Ovary (tissue), 9 donors: ENCODE measurements around the gene SLC25A42. TPM values are rescaled to one million over a fixed set of nuclear protein-coding genes. Genes with fewer than 3 reads are reported as not detected.

ENCODE experiments used
- DNase-seq, 5 donors: peaks; one replicate each; pipeline ENCODE4 v3.0.0-alpha.2; 2019 to 2020
- H3K27ac ChIP-seq, 2 donors: fragments of 200-600 bp; one replicate each; pipeline versions ENCODE4 v1.5.1 to v1.8.0; 2019 to 2022
- H3K27me3 ChIP-seq: fragments of 200-600 bp; one replicate; pipeline ENCODE4 v1.8.0; 2022
- H3K36me3 ChIP-seq: fragments of 200-600 bp; sonication (generic); one replicate; pipeline ENCODE4 v1.5.1; 2019
- H3K4me1 ChIP-seq: one replicate; pipeline ENCODE4 v1.8.1; 2013; ENCODE audit warnings: mild to moderate bottlenecking, moderate library complexity; ENCODE audit not compliant: insufficient read depth
- H3K4me3 ChIP-seq: fragments of 200-600 bp; sonication (generic); one replicate; pipeline ENCODE4 v1.5.1; 2017
- H3K9me3 ChIP-seq, 2 donors: fragments of 200-600 bp in 1 of 2; sonication (generic) in 1 of 2; one replicate each; pipeline versions ENCODE4 v1.5.1 to v1.8.1; 2013 to 2019; ENCODE audit warnings: mild to moderate bottlenecking in 1 of 2, moderate library complexity in 1 of 2
- EP300 ChIP-seq: sonication (generic); formaldehyde crosslinking; IDR thresholded peaks from one replicate; pipeline ENCODE4 v1.6.1; 2017; ENCODE audit warnings: antibody characterized with exemption
- POLR2A ChIP-seq: fragments of 450-650 bp; IDR thresholded peaks from one replicate; pipeline ENCODE4 v1.6.1; 2017; ENCODE audit warnings: antibody characterized with exemption, mild to moderate bottlenecking, moderate library complexity
- WGBS, 3 donors: extraction: QIAGEN DNeasy Blood & Tissue Kit in 1 of 3; methylation state at CpG; one replicate each; pipeline versions ENCODE4 v1.1.5 to v1.1.7; 2013 to 2017; 5-methylcytosine and 5-hydroxymethylcytosine counted together
- intact Hi-C, 4 donors: fragments of 100-400 bp; cut with DNase I; formaldehyde crosslinking; loops; one replicate each; pipeline versions ENCODE4 v1.11.0 to v1.15.1; 2022 to 2023
- polyA plus RNA-seq, 2 donors: library from polyadenylated mRNA; stranded (reverse); fragments of 200-250 nt in 1 of 2; fragments of 350-450 nt in 1 of 2; fragmentation: Illumina TruSeq in 1 of 2; extraction: RNeasy Lipid Tissue Mini Kit (QIAGEN cat#74804) in 1 of 2; gene quantifications; one replicate each; pipeline ENCODE4 v1.2.3, GENCODE V29; 2013 to 2014
- total RNA-seq, 7 donors: library from RNA; depleted of rRNA in 2 of 7; stranded (reverse); fragments of >200 nt in 2 of 7; fragmentation: NEBNext Ultra II Directional in 3 of 7; extraction: Animal tissue kit (Norgen Biotek cat#: 25700) in 3 of 7; gene quantifications; one replicate each; pipeline versions ENCODE4 v1.1.0 to v1.2.4, GENCODE V29; 2016 to 2023
- TF ChIP-seq, protein P1 (sequence below), 3 donors: fragments of 450-650 bp in 2 of 3; fragments of 200-600 bp in 1 of 3; IDR thresholded peaks; one replicate each; pipeline versions ENCODE4 v1.5.1 to v1.8.0; 2016 to 2022; ENCODE audit warnings: antibody characterized with exemption in 3 of 3, mild to moderate bottlenecking in 1 of 3
- donor health status: DM: no; HTN: no; CAD: no; lungs with moderate emphysema.
- donor health status: DM: no; HTN: no; CAD: no.
- donor health status: Bipolar disorder and iron deficiency.
- donor health status: DM: yes; HTN: yes; CAD: no.
- donor health status: DM: no; HTN: no; CAD: no.
- donor health status: DM: yes; HTN: yes; CAD: no.

Gene SLC25A42
- total and polyA plus RNA-seq, 9 donors: 6.5 to 34.3 (median 21.1) TPM

DNA sequence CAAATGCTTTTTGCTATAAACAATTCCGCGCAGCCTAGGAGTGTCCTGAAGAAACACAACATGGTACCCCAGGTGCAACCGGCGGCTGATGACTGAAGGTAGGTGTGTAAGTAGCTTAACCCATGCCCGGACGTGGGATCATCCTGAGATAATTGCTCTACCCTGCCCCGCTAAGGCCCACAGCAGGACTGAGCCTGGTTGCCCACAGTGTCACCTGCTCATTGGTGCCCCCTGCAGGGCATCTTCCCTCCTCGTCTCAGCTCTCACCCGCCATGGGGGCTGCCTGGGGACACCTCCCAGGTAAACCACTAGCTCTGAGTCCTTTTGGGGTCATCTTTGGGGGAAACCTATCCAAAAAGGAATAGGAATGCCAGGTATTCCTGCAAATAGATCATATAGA is 52.2 kb downstream of the SLC25A42 start:
- H3K4me1 ChIP-seq: no peaks in the 10 kb centered on the region
- no peak for DNase-seq
- no peak overlapping the region for H3K4me3 ChIP-seq
- no peaks in the 10 kb centered on the region for H3K9me3 ChIP-seq
- intact Hi-C loops: no loop called here
- H3K27me3 ChIP-seq: no peaks in the 10 kb centered on the region
- no peaks in the 10 kb centered on the region for H3K36me3 ChIP-seq
- TF ChIP-seq, protein P1, sequence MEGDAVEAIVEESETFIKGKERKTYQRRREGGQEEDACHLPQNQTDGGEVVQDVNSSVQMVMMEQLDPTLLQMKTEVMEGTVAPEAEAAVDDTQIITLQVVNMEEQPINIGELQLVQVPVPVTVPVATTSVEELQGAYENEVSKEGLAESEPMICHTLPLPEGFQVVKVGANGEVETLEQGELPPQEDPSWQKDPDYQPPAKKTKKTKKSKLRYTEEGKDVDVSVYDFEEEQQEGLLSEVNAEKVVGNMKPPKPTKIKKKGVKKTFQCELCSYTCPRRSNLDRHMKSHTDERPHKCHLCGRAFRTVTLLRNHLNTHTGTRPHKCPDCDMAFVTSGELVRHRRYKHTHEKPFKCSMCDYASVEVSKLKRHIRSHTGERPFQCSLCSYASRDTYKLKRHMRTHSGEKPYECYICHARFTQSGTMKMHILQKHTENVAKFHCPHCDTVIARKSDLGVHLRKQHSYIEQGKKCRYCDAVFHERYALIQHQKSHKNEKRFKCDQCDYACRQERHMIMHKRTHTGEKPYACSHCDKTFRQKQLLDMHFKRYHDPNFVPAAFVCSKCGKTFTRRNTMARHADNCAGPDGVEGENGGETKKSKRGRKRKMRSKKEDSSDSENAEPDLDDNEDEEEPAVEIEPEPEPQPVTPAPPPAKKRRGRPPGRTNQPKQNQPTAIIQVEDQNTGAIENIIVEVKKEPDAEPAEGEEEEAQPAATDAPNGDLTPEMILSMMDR (IDR thresholded peaks at IDR 0.05): no peak
- TF ChIP-seq POLR2A: no peak
- no peak for TF ChIP-seq EP300
- H3K27ac ChIP-seq: no peak overlapping the region
- 83 to 86% (median 84%) methylated on average over 9 of the region's 9 CpGs for WGBS, 3 donors

DNA sequence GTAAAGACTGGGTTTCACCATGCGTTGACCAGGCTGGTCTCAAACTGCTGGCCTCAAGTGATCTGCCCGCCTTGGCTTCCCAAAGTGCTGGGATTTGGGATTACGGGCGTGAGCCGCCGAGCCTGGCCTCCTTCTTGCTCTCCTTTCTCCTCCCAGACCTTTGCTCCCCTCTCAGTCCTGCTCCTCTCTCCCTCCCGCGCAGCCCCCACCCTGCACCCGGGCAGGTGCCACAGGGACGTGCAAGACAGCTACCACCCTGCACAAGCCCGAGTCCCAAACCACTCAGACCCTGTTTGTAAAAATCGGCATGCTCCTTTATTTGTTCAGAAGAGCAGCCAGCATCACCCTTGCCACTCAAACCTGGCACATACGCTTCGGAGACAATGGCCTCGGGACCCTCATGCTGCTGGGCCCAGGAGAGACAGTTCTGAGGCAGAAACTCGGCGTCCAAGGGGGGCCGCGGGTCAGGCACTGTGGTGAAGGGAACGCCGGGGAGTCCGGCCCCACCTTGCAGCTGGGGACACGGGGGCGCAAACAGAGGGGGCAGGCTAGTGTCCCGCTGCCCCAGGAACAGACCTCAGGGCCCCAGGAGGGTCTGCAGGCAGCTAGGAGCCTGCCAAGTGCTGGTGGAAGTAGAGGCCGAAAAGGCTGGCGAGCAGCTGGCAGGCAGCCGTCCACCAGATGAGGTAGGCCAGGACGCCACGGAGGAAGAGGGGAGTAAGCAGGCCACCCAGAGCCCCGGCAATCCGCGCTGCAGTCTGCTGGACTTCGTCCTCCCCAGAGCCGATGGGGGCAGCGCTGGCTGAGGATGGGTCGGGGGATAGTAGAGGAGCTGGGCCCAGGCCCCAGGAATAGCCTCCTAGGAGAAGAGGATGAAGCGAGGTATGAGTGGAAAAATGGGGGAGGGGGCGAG is 55.8 kb downstream of the SLC25A42 start:
- no peaks in the 10 kb centered on the region for H3K36me3 ChIP-seq
- peak overlapping the region; percentile 16 for H3K4me3 ChIP-seq
- TF ChIP-seq, protein P1 (IDR thresholded peaks at IDR 0.05): no peak
- TF ChIP-seq POLR2A: no peak
- no peak for TF ChIP-seq EP300
- peak overlapping the region in 1 of 2 donors; percentile 77 for H3K27ac ChIP-seq
- H3K27me3 ChIP-seq: no peaks in the 10 kb centered on the region
- DNase-seq: no peak
- intact Hi-C loops: no loop called here
- H3K9me3 ChIP-seq: no peaks in the 10 kb centered on the region
- 51 to 64% (median 56%) methylated on average over 38 to 39 of the region's 39 CpGs for WGBS, 3 donors
- H3K4me1 ChIP-seq: no peaks in the 10 kb centered on the region

DNA sequence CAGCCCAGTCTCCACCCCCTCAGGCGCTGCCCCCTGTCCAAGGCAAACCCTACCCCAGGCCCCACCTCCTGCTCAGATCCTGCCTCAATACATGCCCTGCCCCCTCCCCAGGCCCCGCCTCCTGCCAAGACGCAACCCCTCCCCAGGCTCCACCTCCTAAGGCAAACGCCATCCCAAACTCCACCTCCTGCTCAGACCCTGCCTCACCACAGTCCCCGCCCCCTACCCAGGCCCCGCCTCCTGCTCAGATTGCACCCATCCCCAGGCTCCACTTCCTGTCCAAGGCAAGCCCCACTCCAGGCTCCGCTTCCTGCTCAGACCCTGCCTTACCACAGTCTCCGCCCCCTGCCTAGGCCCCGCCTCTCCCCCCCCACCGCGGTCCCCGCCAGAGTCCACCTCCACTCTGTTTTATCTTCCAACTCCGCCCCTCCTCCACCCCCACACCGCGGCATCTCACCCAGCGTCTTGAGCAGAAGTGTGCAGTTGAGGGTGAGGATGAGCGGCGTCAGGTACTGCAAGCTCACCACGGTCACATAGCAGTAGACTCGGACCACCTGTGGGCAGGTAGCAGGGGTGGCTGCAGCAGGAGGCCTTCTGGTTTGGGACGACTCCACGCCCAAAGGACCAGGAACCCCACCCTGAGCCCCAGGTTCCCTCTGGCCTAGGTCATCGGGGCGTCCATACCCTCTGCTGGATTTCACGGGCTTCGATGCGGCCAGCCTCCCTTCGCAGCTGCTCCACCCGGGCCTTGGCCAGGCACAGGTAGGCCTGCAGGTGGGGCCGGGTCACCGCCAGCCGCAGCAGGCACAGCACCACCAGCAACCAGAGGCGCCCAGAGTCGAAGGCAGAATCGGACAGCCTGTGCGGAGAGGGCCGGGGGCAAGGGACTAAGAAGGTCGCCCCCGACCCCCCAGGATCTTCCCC is 56.8 kb downstream of the SLC25A42 start:
- H3K36me3 ChIP-seq: no peaks in the 10 kb centered on the region
- no peaks in the 10 kb centered on the region for H3K4me1 ChIP-seq
- TF ChIP-seq, protein P1 (IDR thresholded peaks at IDR 0.05): no peak
- TF ChIP-seq EP300 (no peak), POLR2A (no peak)
- DNase-seq: peak; percentile 97 to 100 (median 99)
- no peaks in the 10 kb centered on the region for H3K27me3 ChIP-seq
- no peaks in the 10 kb centered on the region for H3K9me3 ChIP-seq
- peak overlapping the region in 1 of 2 donors; percentile 77 for H3K27ac ChIP-seq
- H3K4me3 ChIP-seq: peak overlapping the region; percentile 16
- intact Hi-C loops: no loop called here
- WGBS, 3 donors: 42 to 51% (median 48%) methylated on average over 36 to 39 of the region's 39 CpGs

DNA sequence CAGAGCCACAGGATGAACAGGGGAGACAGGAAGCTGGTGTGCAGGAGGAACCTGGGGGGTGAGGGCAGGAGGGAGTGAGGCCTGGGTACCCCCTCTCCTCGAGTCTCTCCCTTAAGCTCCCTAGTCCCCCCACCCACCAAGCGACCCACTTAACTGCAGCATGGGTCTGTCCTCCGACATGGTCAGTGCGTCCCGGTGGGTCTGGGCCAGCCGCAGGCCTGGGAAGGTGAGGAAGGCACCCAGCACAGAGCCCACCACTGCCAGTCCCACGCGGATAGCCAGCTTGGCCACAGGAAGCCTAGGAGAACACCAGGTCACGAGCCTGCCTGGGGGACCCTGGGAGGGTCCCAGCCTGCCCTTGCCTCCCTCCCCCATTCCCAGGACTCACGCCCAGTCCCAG is 57.6 kb downstream of the SLC25A42 start:
- TF ChIP-seq EP300 (no peak), POLR2A (no peak)
- TF ChIP-seq, protein P1 (IDR thresholded peaks at IDR 0.05): no peak
- Histone ChIP-seq H3K27ac (no peak overlapping the region), H3K9me3 (no peaks in the 10 kb centered on the region), H3K4me1 (no peaks in the 10 kb centered on the region), H3K36me3 (no peaks in the 10 kb centered on the region), H3K4me3 (no peak overlapping the region), H3K27me3 (no peaks in the 10 kb centered on the region)
- intact Hi-C loops: no loop called here
- DNase-seq: peak in 1 of 5 donors; percentile 47
- 88 to 94% (median 89%) methylated on average over 9 to 10 of the region's 10 CpGs for WGBS, 3 donors
